ENCODE measurements around the gene TMEM184C.

GRCh38 chr4:147674073-147674472, 56.9 kb downstream of the TMEM184C start:
- TF ChIP-seq EZH2 (IDR thresholded peaks at IDR 0.05; ENCODE audit: low read length, missing control alignments): no peak
- TF ChIP-seq CTCF (conservative IDR thresholded peaks at IDR 0.05 in 1 of 2, IDR thresholded peaks at IDR 0.05 in 1 of 2; ENCODE audit: low read depth in 1 of 2, low read length in 2 of 2): no peak
